ENCODE results near the gene EIF4EBP2. TPM values are rescaled to one million over a fixed set of nuclear protein-coding genes. Genes with fewer than 3 reads are reported as not detected.

EIF4EBP2 gene
- total and polyA plus RNA-seq, 9 donors: 37.7 to 99.2 (median 72.5) TPM

DNA sequence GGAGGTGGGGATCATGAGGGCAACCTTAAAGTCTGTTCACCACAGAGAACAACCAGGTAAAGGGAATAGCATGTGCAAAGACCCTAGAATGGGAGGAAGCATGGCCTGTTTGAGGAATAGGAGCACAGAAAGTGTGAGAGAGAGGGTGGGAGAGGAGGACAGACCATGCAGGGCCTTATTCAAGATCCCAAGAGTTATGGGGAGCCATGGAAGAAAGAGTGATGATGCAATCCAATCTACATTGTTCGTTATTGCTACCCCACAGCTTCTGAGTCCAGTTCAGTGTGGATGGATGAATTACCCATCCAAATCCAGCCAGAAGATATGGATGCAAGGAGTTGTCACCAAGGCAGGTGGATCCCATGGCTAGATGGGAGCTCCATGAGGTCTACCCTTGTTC, 7.8 kb upstream of the EIF4EBP2 start:
- no peaks in the 10 kb centered on the region for H3K27me3 ChIP-seq
- WGBS, 3 donors: 79 to 91% (median 86%) methylated on average over 1 of the region's 1 CpG
- no peaks in the 10 kb centered on the region for H3K9me3 ChIP-seq
- H3K4me3 ChIP-seq: no peak overlapping the region
- DNase-seq: no peak
- no peak overlapping the region for H3K27ac ChIP-seq
- intact Hi-C loops (cut with DNase I): no loop called here
- no peaks in the 10 kb centered on the region for H3K36me3 ChIP-seq
- TF ChIP-seq POLR2A (IDR thresholded peaks at IDR 0.05) (no peak), EP300 (IDR thresholded peaks at IDR 0.05) (no peak)
- TF ChIP-seq, protein P1, sequence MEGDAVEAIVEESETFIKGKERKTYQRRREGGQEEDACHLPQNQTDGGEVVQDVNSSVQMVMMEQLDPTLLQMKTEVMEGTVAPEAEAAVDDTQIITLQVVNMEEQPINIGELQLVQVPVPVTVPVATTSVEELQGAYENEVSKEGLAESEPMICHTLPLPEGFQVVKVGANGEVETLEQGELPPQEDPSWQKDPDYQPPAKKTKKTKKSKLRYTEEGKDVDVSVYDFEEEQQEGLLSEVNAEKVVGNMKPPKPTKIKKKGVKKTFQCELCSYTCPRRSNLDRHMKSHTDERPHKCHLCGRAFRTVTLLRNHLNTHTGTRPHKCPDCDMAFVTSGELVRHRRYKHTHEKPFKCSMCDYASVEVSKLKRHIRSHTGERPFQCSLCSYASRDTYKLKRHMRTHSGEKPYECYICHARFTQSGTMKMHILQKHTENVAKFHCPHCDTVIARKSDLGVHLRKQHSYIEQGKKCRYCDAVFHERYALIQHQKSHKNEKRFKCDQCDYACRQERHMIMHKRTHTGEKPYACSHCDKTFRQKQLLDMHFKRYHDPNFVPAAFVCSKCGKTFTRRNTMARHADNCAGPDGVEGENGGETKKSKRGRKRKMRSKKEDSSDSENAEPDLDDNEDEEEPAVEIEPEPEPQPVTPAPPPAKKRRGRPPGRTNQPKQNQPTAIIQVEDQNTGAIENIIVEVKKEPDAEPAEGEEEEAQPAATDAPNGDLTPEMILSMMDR (IDR thresholded peaks at IDR 0.05): no peak
- H3K4me1 ChIP-seq (ENCODE audit: insufficient read depth): no peaks in the 10 kb centered on the region

DNA sequence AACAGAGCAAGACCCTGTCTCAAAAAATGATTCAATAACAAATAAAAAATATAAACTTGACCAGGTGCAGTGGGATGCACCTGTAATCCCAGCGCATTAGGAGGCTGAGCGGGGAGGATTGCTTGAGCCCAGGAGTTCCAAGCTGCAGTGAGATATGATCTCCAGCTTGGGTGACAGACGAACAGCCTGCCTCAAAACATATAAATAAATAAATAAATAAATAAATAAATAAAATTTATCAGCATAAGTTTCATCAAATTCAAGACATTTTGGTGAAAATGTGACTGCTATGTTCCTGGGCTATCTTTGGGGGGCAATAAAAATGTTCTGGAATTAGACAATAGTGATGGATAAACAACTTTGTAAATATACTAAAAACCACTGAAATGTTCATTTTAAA, 4.8 kb upstream of the EIF4EBP2 start:
- TF ChIP-seq POLR2A (IDR thresholded peaks at IDR 0.05) (no peak), EP300 (IDR thresholded peaks at IDR 0.05) (no peak)
- TF ChIP-seq, protein P1 (IDR thresholded peaks at IDR 0.05): no peak
- intact Hi-C loops (cut with DNase I): no loop called here
- Histone ChIP-seq H3K27me3 (no peaks in the 10 kb centered on the region), H3K4me3 (no peak overlapping the region), H3K27ac (no peak overlapping the region), H3K9me3 (no peaks in the 10 kb centered on the region), H3K36me3 (no peaks in the 10 kb centered on the region), H3K4me1 (ENCODE audit: insufficient read depth) (no peaks in the 10 kb centered on the region)
- WGBS, 3 donors: 95 to 97% (median 96%) methylated on average over 3 of the region's 3 CpGs
- no peak for DNase-seq

DNA sequence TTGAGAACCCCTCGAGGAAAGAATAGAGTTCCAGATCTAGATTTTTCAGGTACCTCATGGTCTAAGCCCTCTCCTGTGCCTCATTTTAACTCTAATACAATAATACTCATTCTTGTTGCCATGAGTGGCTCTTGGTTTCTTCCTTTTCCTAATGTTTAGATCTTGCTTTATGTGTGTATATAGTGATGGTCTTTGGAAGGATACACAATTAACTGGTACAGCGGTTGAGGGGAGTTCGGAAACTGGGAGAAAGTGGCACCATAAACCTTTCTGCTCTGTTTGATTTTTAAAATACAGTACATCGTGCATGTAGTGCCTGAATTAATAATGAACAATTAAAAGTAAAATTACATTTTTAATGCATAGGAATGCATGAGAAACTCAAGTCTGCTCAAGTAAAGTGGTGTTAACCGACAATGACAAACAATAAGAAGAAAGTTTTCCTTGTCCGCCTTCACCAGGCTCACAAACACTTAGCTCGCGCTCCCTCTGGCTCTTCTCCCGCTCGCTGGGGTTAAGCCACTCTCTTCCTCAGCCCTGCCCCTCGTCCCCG, 386 bp upstream of the EIF4EBP2 start:
- no peak for DNase-seq
- H3K4me1 ChIP-seq (ENCODE audit: insufficient read depth): peaks cover 5% of the 10 kb centered on the region
- intact Hi-C loops (cut with DNase I): loop anchor here in 1 of 4 donors (2.0 kb wide), 1 partner anchor 21 kb away; the partner anchor contains the start of gene LRRC20
- H3K9me3 ChIP-seq: no peaks in the 10 kb centered on the region
- no peaks in the 10 kb centered on the region for H3K36me3 ChIP-seq
- peak overlapping the region; percentile 100 for H3K4me3 ChIP-seq
- H3K27me3 ChIP-seq: no peaks in the 10 kb centered on the region
- no peak for TF ChIP-seq EP300 (IDR thresholded peaks at IDR 0.05)
- no peak for TF ChIP-seq POLR2A (IDR thresholded peaks at IDR 0.05)
- TF ChIP-seq, protein P1 (IDR thresholded peaks at IDR 0.05): no peak
- peak overlapping the region in 1 of 2 donors; percentile 95 for H3K27ac ChIP-seq
- 1 to 3% (median 3%) methylated on average over 12 of the region's 12 CpGs for WGBS, 3 donors

GRCh38 chr10:70404787-70405036, 767 bp downstream of the EIF4EBP2 start:
- DNase-seq: no peak
- intact Hi-C loops (cut with DNase I): loop anchor here in 1 of 4 donors (2.0 kb wide), 1 partner anchor 22 kb away; the partner anchor contains the start of gene LRRC20
- peaks cover 7% of the 10 kb centered on the region for H3K4me1 ChIP-seq (ENCODE audit: insufficient read depth)

More at GRCh38 chr10:70404787-70405036, 767 bp downstream of the EIF4EBP2 start:
- no peaks in the 10 kb centered on the region for H3K27me3 ChIP-seq
- H3K9me3 ChIP-seq: no peaks in the 10 kb centered on the region
- peak overlapping the region; percentile 95 to 98 for H3K27ac ChIP-seq
- no peaks in the 10 kb centered on the region for H3K36me3 ChIP-seq
- H3K4me3 ChIP-seq: peak overlapping the region; percentile 100
- 0 to 1% (median 0%) methylated on average over 11 of the region's 11 CpGs for WGBS, 3 donors
- TF ChIP-seq POLR2A (IDR thresholded peaks at IDR 0.05): no peak
- no peak for TF ChIP-seq EP300 (IDR thresholded peaks at IDR 0.05)
- TF ChIP-seq, protein P1 (IDR thresholded peaks at IDR 0.05): no peak
